ENCODE results near the gene ZNF446.

DNA sequence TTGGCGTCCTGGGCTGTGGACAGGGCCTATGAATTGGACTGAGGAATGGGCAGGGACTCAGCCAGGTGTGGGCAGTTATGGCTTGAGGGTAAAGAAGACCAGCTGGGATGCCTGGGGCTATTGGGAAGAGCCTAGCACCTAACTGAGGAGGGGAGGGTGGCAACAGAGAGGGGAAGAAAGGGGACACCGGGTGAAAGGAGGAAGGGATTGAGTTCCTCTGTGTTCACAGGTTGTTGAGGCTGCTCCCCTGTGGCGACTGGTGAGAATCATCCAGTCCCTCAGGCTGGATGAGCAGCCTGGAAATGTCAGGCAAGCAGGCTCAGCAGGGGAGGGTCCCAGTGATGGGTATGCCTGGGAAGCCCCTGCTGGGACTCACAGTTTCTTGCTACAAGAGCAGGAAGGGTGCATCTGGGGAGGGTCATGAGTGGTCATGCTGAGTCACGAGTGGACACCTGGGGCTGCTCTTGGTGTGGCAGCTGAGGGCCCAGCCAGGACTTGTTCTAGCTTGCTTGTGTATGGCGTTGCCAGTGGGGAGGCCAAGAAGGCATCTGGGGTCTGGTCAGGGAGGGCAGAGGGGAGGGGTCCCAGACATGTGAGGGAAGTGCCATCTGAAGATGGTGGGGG is 7.8 kb upstream of the ZNF446 start:
- TF ChIP-seq, protein P1, sequence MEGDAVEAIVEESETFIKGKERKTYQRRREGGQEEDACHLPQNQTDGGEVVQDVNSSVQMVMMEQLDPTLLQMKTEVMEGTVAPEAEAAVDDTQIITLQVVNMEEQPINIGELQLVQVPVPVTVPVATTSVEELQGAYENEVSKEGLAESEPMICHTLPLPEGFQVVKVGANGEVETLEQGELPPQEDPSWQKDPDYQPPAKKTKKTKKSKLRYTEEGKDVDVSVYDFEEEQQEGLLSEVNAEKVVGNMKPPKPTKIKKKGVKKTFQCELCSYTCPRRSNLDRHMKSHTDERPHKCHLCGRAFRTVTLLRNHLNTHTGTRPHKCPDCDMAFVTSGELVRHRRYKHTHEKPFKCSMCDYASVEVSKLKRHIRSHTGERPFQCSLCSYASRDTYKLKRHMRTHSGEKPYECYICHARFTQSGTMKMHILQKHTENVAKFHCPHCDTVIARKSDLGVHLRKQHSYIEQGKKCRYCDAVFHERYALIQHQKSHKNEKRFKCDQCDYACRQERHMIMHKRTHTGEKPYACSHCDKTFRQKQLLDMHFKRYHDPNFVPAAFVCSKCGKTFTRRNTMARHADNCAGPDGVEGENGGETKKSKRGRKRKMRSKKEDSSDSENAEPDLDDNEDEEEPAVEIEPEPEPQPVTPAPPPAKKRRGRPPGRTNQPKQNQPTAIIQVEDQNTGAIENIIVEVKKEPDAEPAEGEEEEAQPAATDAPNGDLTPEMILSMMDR (IDR thresholded peaks at IDR 0.05): no peak
- TF ChIP-seq POLR2A (IDR thresholded peaks at IDR 0.05): no peak

Measured in Peyer's patch (tissue), 4 donors.